GM23338 (cell line): ENCODE results near the gene DTNB. TPM values are rescaled to one million over a fixed set of nuclear protein-coding genes. Genes with fewer than 3 reads are reported as not detected.

ENCODE experiments used
- ATAC-seq: fragments of 200-7000 bp; cut with Tn5 transposase; 3 replicates; pipeline ENCODE4 v1.9.1; 2020
- DNase-seq: peaks from one replicate; pipeline ENCODE4 v3.0.0-alpha.2; 2015; ENCODE audit warnings: low spot score
- H2AFZ ChIP-seq: fragments of 200-600 bp; sonication (generic); 2 replicates; pipeline ENCODE4 v1.8.0; 2016; ENCODE audit warnings: antibody characterized with exemption, mild to moderate bottlenecking, moderate library complexity
- H3F3A ChIP-seq: fragments of 200-600 bp; sonication (generic); replicated peaks from 2 replicates; pipeline ENCODE4 v1.8.0; 2017; ENCODE audit warnings: antibody characterized with exemption, mixed run types, low read depth
- H3K27ac ChIP-seq: fragments of 200-600 bp; sonication (generic); 2 replicates; pipeline ENCODE4 v1.6.1; 2016; ENCODE audit warnings: low read depth
- H3K27me3 ChIP-seq: fragments of 200-600 bp; sonication (generic); 2 replicates; pipeline ENCODE4 v1.8.0; 2016; ENCODE audit warnings: mild to moderate bottlenecking, mixed run types, moderate library complexity; ENCODE audit not compliant: insufficient read depth
- H3K36me3 ChIP-seq: fragments of 200-600 bp; sonication (generic); 2 replicates; pipeline ENCODE4 v1.8.0; 2016; ENCODE audit warnings: mild to moderate bottlenecking; ENCODE audit not compliant: insufficient read depth
- H3K4me1 ChIP-seq: fragments of 200-600 bp; sonication (generic); 2 replicates; pipeline ENCODE4 v1.8.0; 2016; ENCODE audit warnings: mild to moderate bottlenecking, moderate library complexity; ENCODE audit not compliant: insufficient read depth
- H3K4me2 ChIP-seq: fragments of 200-600 bp; sonication (generic); 2 replicates; pipeline ENCODE4 v1.7.1; 2017; ENCODE audit warnings: mixed run types
- H3K4me3 ChIP-seq: fragments of 200-600 bp; sonication (generic); 2 replicates; pipeline ENCODE4 v1.6.1; 2016; ENCODE audit warnings: mixed run types
- H3K79me2 ChIP-seq: fragments of 200-600 bp; sonication (generic); replicated peaks from 2 replicates; pipeline ENCODE4 v1.8.0; 2017; ENCODE audit warnings: mild to moderate bottlenecking; ENCODE audit not compliant: insufficient read depth
- H3K9me2 ChIP-seq: fragments of 200-600 bp; sonication (generic); 2 replicates; pipeline ENCODE4 v1.8.0; 2017; ENCODE audit not compliant: insufficient read depth
- H4K20me1 ChIP-seq: fragments of 200-600 bp; sonication (generic); replicated peaks from 2 replicates; pipeline ENCODE4 v1.8.0; 2017; ENCODE audit warnings: mild to moderate bottlenecking; ENCODE audit not compliant: insufficient read depth
- H3K27ac Mint-ChIP-seq: 2 replicates; pipeline ENCODE4 v1.8.0; 2020; ENCODE audit warnings: inconsistent platforms, mild to moderate bottlenecking, moderate library complexity, mixed read lengths
- H3K27me3 Mint-ChIP-seq: 3 replicates; pipeline ENCODE4 v1.8.0; 2022; ENCODE audit warnings: low read depth, mild to moderate bottlenecking, moderate library complexity, mixed read lengths, inconsistent platforms; ENCODE audit not compliant: insufficient read depth, poor library complexity
- H3K36me3 Mint-ChIP-seq: 3 replicates; pipeline ENCODE4 v1.8.0; 2021; ENCODE audit warnings: low read depth, mild to moderate bottlenecking, inconsistent platforms, moderate library complexity, mixed read lengths
- H3K4me1 Mint-ChIP-seq: 3 replicates; pipeline ENCODE4 v1.8.0; 2020; ENCODE audit warnings: mild to moderate bottlenecking, inconsistent platforms, mixed read lengths
- H3K4me3 Mint-ChIP-seq: 3 replicates; pipeline ENCODE4 v1.8.0; 2021; ENCODE audit warnings: moderate library complexity, mild to moderate bottlenecking, inconsistent platforms, mixed read lengths
- H3K9me3 Mint-ChIP-seq: 3 replicates; pipeline ENCODE4 v1.8.0; 2020; ENCODE audit warnings: moderate library complexity, mild to moderate bottlenecking, inconsistent platforms, mixed read lengths
- CREB1 ChIP-seq: fragments of 250-450 bp; sonication (Bioruptor Pico); IDR thresholded peaks from 2 replicates; pipeline ENCODE4 v1.5.0; 2020; ENCODE audit warnings: low read depth, mild to moderate bottlenecking, moderate library complexity
- CTCF ChIP-seq, 2 experiments: fragments of 200-600 bp in 1 of 2; sonication (generic) in 1 of 2; conservative IDR thresholded peaks; 2 replicates each; pipeline versions ENCODE4 v1.5.1 to v1.6.1; 2016 to 2017; ENCODE audit warnings: antibody characterized with exemption in 2 of 2, low read depth in 2 of 2, mild to moderate bottlenecking in 2 of 2, moderate library complexity in 1 of 2
- ETS1 ChIP-seq: IDR thresholded peaks from 2 replicates; pipeline ENCODE4 v1.6.1; 2016; ENCODE audit warnings: antibody characterized with exemption
- EZH2phosphoT487 ChIP-seq: fragments of 200-600 bp; sonication (generic); IDR thresholded peaks from one replicate; pipeline ENCODE4 v1.8.1; 2018; ENCODE audit warnings: antibody characterized with exemption; ENCODE audit not compliant: unreplicated experiment
- JUNB ChIP-seq: IDR thresholded peaks from one replicate; pipeline ENCODE4 v1.6.1; 2016; ENCODE audit warnings: antibody characterized with exemption; ENCODE audit not compliant: unreplicated experiment
- NANOG ChIP-seq: IDR thresholded peaks from 2 replicates; pipeline ENCODE4 v1.6.1; 2016; ENCODE audit warnings: antibody characterized with exemption, borderline replicate concordance
- POLR2AphosphoS5 ChIP-seq: IDR thresholded peaks from 2 replicates; pipeline ENCODE4 v1.6.1; 2016; ENCODE audit warnings: antibody characterized with exemption, low read depth
- REST ChIP-seq: IDR thresholded peaks from one replicate; pipeline ENCODE4 v1.6.1; 2018; ENCODE audit warnings: antibody characterized with exemption; ENCODE audit not compliant: unreplicated experiment
- STAT1 ChIP-seq: IDR thresholded peaks from one replicate; pipeline ENCODE4 v1.6.1; 2016; ENCODE audit warnings: antibody characterized with exemption; ENCODE audit not compliant: unreplicated experiment
- ZNF114 ChIP-seq: fragments of 250-450 bp; sonication (Bioruptor Pico); IDR thresholded peaks from 2 replicates; pipeline ENCODE4 v1.5.0; 2020; ENCODE audit warnings: mild to moderate bottlenecking, moderate library complexity
- ZNF331 ChIP-seq: fragments of 250-450 bp; sonication (Bioruptor Pico); IDR thresholded peaks from 2 replicates; pipeline ENCODE4 v1.5.0; 2020; ENCODE audit warnings: low read depth, mild to moderate bottlenecking, moderate library complexity
- ZNF462 ChIP-seq: fragments of 250-450 bp; sonication (Bioruptor Pico); IDR thresholded peaks from 2 replicates; pipeline ENCODE4 v1.5.0; 2020; ENCODE audit warnings: mild to moderate bottlenecking, moderate library complexity
- polyA plus RNA-seq: library from polyadenylated mRNA; unstranded; fragments of >200 nt; fragmentation: Nextera tagmentation; extraction: Ambion mirVana; gene quantifications from 2 replicates; pipeline ENCODE4 v1.2.1, GENCODE V29; 2016
- total RNA-seq: library from RNA; depleted of rRNA; stranded (reverse); fragments of >200 nt; shearing (Covaris generic); gene quantifications from 2 replicates; pipeline ENCODE4 v1.2.3, GENCODE V29; 2014

Gene DTNB
- total and polyA plus RNA-seq, 2 experiments from 2014 or later = 22.1 to 29.4 TPM

- TF ChIP-seq CTCF (conservative IDR thresholded peaks at IDR 0.05; ENCODE audit: low read depth in 2 of 2) (no peak), REST (no peak), ETS1 (no peak), CREB1 (CRISPR knock-in tag) (no peak), ZNF114 (no peak), ZNF331 (CRISPR knock-in tag) (no peak), JUNB (no peak), NANOG (no peak), STAT1 (no peak), POLR2AphosphoS5 (no peak)
These were observed 176.0 kb downstream of the DTNB start (continued) for GRCh38 chr2:25497229-25497917.

- Mint-ChIP-seq H3K4me3 (no peak overlapping the region), H3K27me3 (peaks cover 3% of the 10 kb centered on the region), H3K9me3 (no peaks in the 10 kb centered on the region), H3K36me3 (no peaks in the 10 kb centered on the region), H3K4me1 (peaks cover 14% of the 10 kb centered on the region), H3K27ac (no peak overlapping the region)
- Histone ChIP-seq H3K27me3 (no peaks in the 10 kb centered on the region), H3K27ac (no peak overlapping the region), H3K79me2 (no peaks in the 10 kb centered on the region), H4K20me1 (no peaks in the 10 kb centered on the region), H3K4me1 (no peaks in the 10 kb centered on the region), H3K4me3 (no peak overlapping the region), H3K4me2 (no peak overlapping the region), H3K36me3 (no peaks in the 10 kb centered on the region), H3F3A (no peaks in the 10 kb centered on the region), H2AFZ (no peak overlapping the region), H3K9me2 (no peaks in the 10 kb centered on the region)
- DNase-seq (peak; percentile 34), ATAC-seq (peak; percentile 97)
- TF ChIP-seq NANOG (no peak), ZNF462 (no peak), EZH2phosphoT487 (no peak)
These were observed 178.8 kb downstream of the DTNB start for GRCh38 chr2:25494616-25495015.
